IPS DF 6.9 (cell line): Measurements from ENCODE around the gene FOXO3.
A peak's percentile ranks its signal among the peaks of the same experiment; 100 is the strongest.

Source experiments
- DNase-seq: peaks from one replicate; pipeline ENCODE4 v3.0.0-alpha.2; 2013; ENCODE audit warnings: low read depth, low spot score
- H3K27ac ChIP-seq: one replicate; pipeline ENCODE4 v1.5.1; 2013; ENCODE audit warnings: low read length, control low read depth
- H3K27me3 ChIP-seq: 2 replicates; pipeline ENCODE4 v1.6.1; 2013; ENCODE audit warnings: mild to moderate bottlenecking, low read length; ENCODE audit not compliant: control insufficient read depth, insufficient read depth
- H3K36me3 ChIP-seq: 2 replicates; pipeline ENCODE4 v1.6.1; 2013; ENCODE audit warnings: low read length; ENCODE audit not compliant: control insufficient read depth, insufficient read depth
- H3K4me1 ChIP-seq: 2 replicates; pipeline ENCODE4 v1.6.1; 2013; ENCODE audit warnings: low read length; ENCODE audit not compliant: control insufficient read depth, insufficient read depth
- H3K4me3 ChIP-seq: 2 replicates; pipeline ENCODE4 v1.5.1; 2013; ENCODE audit warnings: mild to moderate bottlenecking, low read length
- H3K9me3 ChIP-seq: 2 replicates; pipeline ENCODE4 v1.6.1; 2013; ENCODE audit warnings: low read length, inconsistent platforms; ENCODE audit not compliant: control insufficient read depth, insufficient read depth
- WGBS: extraction: QIAGEN DNeasy Blood & Tissue Kit; methylation state at CpG from one replicate; pipeline ENCODE4 v1.1.7; 2013; ENCODE audit warnings: mixed read lengths, missing lambda C conversion rate; ENCODE audit not compliant: insufficient read length, insufficient coverage; 5-methylcytosine and 5-hydroxymethylcytosine counted together

The FOXO3 gene

DNA sequence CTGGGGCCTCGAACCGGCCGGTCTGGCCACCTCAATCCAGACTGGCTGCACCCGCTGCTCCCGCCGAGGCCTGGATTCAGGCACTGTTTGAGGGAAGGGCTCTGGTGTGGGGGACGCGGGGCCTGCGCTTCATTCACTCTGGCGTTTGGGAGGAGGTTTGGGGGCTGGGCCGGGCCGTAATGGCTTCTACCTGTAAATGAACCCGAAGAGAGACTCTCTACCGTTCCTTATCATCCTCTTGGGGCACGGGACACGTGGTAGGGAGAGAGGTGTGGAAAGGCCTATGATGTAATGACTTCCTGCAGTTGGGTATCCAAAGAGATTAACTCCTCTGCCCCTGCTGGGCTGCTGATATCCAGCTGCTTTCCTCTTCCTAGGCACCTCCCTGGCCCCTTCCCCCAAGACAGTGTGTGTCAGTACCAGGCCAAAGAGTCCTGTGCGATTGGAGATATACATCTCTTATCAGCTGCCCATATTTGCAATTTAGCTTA is 1.8 kb downstream of the FOXO3 start:
- peaks cover 2% of the 10 kb centered on the region; the same call in 1 of the 2 replicates for H3K27me3 ChIP-seq
- no CpG with 5 or more reads among the region's 17 CpGs for WGBS
- H3K4me3 ChIP-seq: peak overlapping the region; percentile 65; the same call in 1 of the 2 replicates
- H3K9me3 ChIP-seq: no peaks in the 10 kb centered on the region
- H3K27ac ChIP-seq: no peak overlapping the region
- no peaks in the 10 kb centered on the region; the same call in 1 of the 2 replicates for H3K4me1 ChIP-seq
- H3K36me3 ChIP-seq: no peaks in the 10 kb centered on the region; the same call in 1 of the 2 replicates
- no peak for DNase-seq

DNA sequence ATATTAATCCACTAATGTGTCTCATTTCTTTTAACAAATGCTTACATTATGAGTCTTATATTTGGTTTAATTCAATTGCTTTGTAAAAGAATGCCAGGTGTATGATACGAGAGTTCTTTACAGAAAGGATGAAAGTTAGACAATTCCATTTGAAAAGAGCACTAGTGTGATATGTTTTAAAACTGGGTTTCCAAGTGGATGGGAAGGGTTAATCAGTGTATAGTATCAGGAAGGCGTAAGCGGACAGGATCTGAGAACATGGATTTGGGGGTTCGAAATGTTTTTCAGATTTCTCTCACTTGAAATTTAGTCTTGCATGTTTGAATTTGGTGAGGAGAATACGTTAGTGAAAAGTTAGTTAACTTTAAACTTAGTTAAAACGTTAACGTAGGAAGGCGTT is 2.6 kb downstream of the FOXO3 start:
- no peak for DNase-seq
- no peak overlapping the region for H3K27ac ChIP-seq
- WGBS: 100% methylated on average over 2 of the region's 8 CpGs
- H3K9me3 ChIP-seq: no peaks in the 10 kb centered on the region
- peaks cover 2% of the 10 kb centered on the region; the same call in 1 of the 2 replicates for H3K27me3 ChIP-seq
- H3K36me3 ChIP-seq: no peaks in the 10 kb centered on the region; the same call in 1 of the 2 replicates
- no peak overlapping the region for H3K4me3 ChIP-seq
- H3K4me1 ChIP-seq: no peaks in the 10 kb centered on the region; the same call in 1 of the 2 replicates

DNA sequence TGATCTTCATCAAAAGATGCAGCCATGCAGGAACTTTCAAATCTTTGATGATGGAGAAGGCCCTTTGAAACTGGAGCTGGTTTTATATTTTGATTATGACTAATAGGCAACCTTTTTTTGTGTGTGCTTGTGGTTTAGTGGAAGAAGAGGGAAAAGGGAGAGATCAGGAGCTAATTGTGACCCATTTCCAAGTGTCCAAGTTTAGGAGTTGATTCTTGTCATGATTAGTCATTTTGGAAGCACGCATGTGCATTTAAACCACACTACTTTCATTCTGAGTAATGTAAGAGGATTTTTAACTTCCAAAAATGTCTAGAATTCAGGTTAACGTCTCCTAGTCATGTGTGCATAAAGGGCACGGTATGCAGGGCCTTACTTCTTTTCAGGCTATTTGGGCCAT is 3.5 kb downstream of the FOXO3 start:
- Histone ChIP-seq H3K36me3 (no peaks in the 10 kb centered on the region; the same call in 1 of the 2 replicates), H3K4me1 (no peaks in the 10 kb centered on the region; the same call in 1 of the 2 replicates), H3K27me3 (peaks cover 2% of the 10 kb centered on the region; the same call in 1 of the 2 replicates), H3K4me3 (no peak overlapping the region), H3K9me3 (no peaks in the 10 kb centered on the region), H3K27ac (no peak overlapping the region)
- DNase-seq: no peak
- no CpG with 5 or more reads among the region's 3 CpGs for WGBS

DNA sequence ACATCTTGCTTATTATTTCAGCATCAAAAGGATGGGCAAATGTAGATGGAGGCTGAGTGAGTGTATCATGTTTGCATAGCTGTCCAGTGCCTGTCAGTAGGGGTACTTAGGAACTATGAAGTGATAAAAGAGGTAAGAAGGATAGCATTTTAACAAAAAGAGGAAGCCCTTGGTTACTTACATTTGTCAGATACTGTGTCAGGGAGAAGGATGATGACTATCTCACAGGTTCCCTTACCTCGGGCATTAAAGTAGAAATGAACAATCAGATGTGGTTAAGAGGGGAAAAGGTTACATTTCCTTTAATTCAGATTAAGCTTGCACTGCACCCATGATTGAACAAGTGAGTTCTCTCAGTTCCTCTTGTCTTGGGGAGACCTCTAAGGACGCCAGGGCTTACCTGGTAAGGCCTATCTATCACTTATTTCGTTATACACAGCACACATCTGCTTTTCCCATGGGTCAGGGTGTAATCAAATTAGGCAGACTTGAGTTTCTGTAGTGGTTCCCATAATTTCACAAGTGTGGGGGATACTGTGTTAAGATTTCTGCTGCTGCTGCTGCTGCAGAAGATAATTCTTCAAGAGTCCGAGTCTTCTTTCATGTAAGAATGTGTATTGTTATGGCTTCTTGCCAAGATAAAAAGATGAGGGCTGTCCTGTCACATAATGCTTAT is 4.5 kb downstream of the FOXO3 start:
- Histone ChIP-seq H3K9me3 (no peaks in the 10 kb centered on the region), H3K4me3 (no peak overlapping the region), H3K36me3 (no peaks in the 10 kb centered on the region), H3K27me3 (peaks cover 2% of the 10 kb centered on the region; the same call in 1 of the 2 replicates), H3K27ac (no peak overlapping the region), H3K4me1 (no peaks in the 10 kb centered on the region; the same call in 1 of the 2 replicates)
- DNase-seq: no peak
- no CpG with 5 or more reads among the region's 4 CpGs for WGBS

DNA sequence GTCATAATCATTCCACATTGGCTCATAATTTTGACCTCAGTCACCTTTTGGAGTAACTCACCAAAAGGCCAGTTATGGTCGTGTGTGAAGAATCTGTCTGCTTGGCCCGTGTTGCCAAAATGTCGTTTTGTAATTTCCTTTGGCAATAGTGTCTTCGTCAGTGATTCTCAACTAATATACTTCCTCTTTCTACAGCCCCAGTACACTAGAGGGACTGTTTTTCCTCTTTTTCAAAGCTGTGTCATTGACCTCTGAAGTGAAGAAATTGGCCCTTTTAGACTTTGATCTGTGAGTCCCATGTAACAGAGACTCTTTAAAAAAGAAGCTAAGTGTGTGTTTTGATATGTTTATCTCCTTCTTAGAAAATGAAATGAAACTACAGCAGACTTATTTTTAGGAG is 5.2 kb downstream of the FOXO3 start:
- no peak for DNase-seq

DNA sequence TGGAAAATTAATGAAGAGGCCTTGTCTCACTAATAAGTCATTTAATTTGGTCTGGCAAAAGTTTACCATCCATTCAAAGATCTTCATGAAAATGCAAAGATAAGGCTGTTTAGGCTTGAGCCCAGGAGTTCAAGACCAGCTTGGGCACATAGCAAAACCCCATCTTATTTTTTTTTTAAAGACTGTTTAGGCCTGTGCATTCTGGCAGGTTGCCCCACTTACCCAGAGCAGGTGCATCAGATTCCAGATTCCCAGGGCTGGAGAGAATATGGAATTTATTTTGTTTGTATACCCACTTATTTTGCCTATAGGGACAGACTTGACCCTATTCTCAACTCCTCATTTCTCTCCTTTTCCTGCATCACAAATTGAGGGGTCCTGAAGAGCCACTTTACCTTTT is 5.7 kb downstream of the FOXO3 start:
- H3K36me3 ChIP-seq: no peaks in the 10 kb centered on the region
- H3K4me3 ChIP-seq: no peak overlapping the region
- peaks cover 2% of the 10 kb centered on the region; the same call in 1 of the 2 replicates for H3K27me3 ChIP-seq
- H3K4me1 ChIP-seq: no peaks in the 10 kb centered on the region; the same call in 1 of the 2 replicates
- no peak for DNase-seq
- no peaks in the 10 kb centered on the region for H3K9me3 ChIP-seq
- H3K27ac ChIP-seq: no peak overlapping the region

More for the DNA sequence above, 5.2 kb downstream of the FOXO3 start:
- H3K4me3 ChIP-seq: no peak overlapping the region
- no CpG with 5 or more reads among the region's 4 CpGs for WGBS
- H3K27ac ChIP-seq: no peak overlapping the region
- H3K9me3 ChIP-seq: no peaks in the 10 kb centered on the region
- H3K27me3 ChIP-seq: peaks cover 2% of the 10 kb centered on the region; the same call in 1 of the 2 replicates
- H3K4me1 ChIP-seq: no peaks in the 10 kb centered on the region; the same call in 1 of the 2 replicates
- no peaks in the 10 kb centered on the region for H3K36me3 ChIP-seq

DNA sequence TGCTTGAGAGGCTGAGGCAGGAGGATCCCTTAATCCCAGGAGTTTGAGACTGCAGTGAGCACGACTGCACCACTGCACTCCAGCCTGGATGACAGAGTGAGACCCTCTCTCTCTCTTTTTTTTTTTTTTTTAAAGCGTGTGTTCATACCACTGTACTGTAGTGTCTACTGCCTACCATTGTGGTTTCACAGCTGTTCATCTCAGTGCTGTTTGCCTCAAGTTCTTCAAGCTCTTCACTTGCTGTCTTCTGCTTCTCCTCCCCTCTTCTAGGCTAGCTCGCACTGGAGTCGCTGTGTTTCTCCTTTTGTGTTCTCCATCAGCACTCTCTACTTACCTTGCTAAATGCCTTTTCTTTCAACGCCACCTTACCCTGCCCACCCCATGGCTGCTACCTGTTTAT is 7.4 kb downstream of the FOXO3 start:
- Histone ChIP-seq H3K9me3 (no peaks in the 10 kb centered on the region), H3K4me1 (no peaks in the 10 kb centered on the region), H3K36me3 (no peaks in the 10 kb centered on the region), H3K27ac (no peak overlapping the region), H3K27me3 (no peaks in the 10 kb centered on the region), H3K4me3 (no peak overlapping the region)
- WGBS: no CpG with 5 or more reads among the region's 5 CpGs
- DNase-seq: no peak

DNA sequence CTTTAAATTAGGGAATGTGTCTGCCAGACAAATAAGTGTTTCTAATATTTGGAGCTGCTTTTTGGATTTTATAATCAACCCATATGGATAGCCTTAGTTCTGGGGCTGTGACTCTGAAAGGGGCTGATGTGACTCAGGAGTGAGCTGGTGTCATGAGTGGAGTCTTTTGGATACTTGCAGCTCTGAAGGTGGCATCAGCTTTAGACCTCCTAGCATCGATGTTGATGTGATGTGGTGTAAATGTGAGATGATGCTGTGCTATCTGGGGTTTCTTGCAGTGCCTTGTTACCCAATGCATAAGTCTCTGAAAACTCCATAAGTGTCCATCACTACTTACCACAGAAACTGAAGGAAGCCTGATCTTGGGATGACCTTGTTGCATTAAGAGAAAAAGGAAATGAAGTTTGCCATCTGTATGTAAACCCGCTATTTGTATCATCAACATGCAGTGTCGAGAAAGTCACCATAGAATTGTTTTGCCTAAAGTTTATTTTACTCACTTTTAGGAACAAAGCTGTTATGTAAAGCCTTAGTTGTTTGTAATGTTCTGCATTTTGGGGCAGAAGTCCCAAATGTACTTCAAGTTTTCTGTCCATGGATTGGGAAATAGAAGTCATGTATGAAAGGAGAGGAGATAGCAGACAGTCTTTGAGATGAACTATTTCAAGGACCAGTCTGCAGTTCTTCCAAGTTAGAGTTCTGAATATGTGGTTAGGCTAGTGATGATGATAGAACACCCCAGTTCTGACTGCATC is 8.0 kb downstream of the FOXO3 start:
- no peaks in the 10 kb centered on the region for H3K4me1 ChIP-seq
- H3K9me3 ChIP-seq: no peaks in the 10 kb centered on the region
- H3K27ac ChIP-seq: no peak overlapping the region
- H3K4me3 ChIP-seq: no peak overlapping the region
- H3K27me3 ChIP-seq: no peaks in the 10 kb centered on the region
- H3K36me3 ChIP-seq: no peaks in the 10 kb centered on the region
- no CpG with 5 or more reads among the region's 3 CpGs for WGBS
- DNase-seq: no peak

DNA sequence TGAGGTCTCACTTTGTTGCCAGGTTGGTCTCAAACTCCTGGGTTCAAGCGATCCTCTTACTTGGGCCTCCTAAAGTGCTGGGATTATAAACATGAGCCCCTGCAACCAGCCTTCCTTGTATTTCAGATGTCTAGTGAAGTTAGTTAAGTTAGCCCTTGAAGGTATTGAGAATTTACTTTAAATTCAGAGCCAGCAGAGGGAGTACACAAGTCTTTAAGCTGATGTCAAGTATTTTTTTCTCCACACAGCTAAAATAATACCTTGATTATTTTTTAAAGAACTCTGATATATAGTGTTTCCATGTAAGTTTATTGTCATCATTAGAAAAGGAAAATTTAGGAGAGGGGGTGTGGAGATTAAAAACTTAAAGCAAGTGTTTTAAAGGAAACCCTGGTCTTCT is 9.8 kb downstream of the FOXO3 start:
- no peaks in the 10 kb centered on the region for H3K4me1 ChIP-seq
- DNase-seq: no peak
- WGBS: no CpG with 5 or more reads among the region's 1 CpG
- H3K9me3 ChIP-seq: no peaks in the 10 kb centered on the region
- H3K27ac ChIP-seq: no peak overlapping the region
- H3K36me3 ChIP-seq: no peaks in the 10 kb centered on the region
- H3K4me3 ChIP-seq: no peak overlapping the region
- no peaks in the 10 kb centered on the region for H3K27me3 ChIP-seq

DNA sequence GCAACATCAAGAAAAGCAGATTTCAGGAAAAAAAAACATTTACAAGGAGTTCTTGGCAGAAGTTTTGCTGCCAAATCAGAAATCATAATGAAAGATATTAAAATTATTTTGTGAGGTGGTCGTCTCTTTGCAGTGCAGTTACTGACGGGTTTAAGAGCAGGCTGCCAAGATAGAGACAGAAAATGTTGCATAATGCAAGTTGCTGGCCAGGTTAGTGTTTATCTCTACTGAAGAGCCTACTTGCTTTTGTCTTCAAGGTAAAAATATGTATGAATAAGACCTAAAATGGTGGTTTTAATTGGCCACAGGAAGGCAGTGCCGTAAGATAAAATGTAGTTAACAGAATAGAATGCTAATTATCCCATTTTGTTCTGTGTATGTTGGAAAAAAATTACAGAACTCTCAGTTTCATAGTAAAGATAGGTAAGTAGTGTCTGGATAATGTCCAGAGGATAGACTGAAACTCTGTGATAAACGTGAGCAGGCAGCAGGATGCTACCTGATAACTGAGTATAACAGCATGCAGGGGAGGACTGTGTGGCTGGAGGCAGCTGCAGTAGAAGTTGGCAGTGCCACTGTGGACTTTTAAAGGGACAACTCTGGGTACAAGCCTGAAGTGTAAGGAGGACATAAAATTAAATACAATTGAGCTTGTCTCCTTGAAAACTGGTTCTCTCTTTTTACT is 13.9 kb downstream of the FOXO3 start:
- no peak overlapping the region for H3K4me3 ChIP-seq
- DNase-seq: no peak
- no CpG with 5 or more reads among the region's 4 CpGs for WGBS
- H3K9me3 ChIP-seq: no peaks in the 10 kb centered on the region
- H3K27ac ChIP-seq: no peak overlapping the region
- H3K27me3 ChIP-seq: no peaks in the 10 kb centered on the region
- H3K36me3 ChIP-seq: no peaks in the 10 kb centered on the region
- H3K4me1 ChIP-seq: no peaks in the 10 kb centered on the region
